Large intestine (tissue), 3 donors: ENCODE data around the gene LBHD2. TPM values are rescaled to one million over a fixed set of nuclear protein-coding genes. Genes with fewer than 3 reads are reported as not detected.
A peak's percentile ranks its signal among the peaks of the same experiment; 100 is the strongest.
"Not testable (repeated sequence)": the region's sequence is repeated elsewhere in the genome, so short reads cannot be mapped to it uniquely, and the experiment has no call there.

Experiments used
- DNase-seq, 2 donors: peaks; one replicate each; pipeline versions ENCODE4 v3.0.0 to v3.0.0-alpha.2; 2013
- H3K27ac ChIP-seq: one replicate; pipeline ENCODE4 v1.5.1; 2013; ENCODE audit warnings: low read length
- H3K27me3 ChIP-seq: 2 replicates; pipeline ENCODE4 v1.6.1; 2013; ENCODE audit warnings: low read length; ENCODE audit not compliant: control insufficient read depth, insufficient read depth
- H3K36me3 ChIP-seq: 2 replicates; pipeline ENCODE4 v1.6.1; 2013; ENCODE audit warnings: low read length; ENCODE audit not compliant: control insufficient read depth, insufficient read depth
- H3K4me1 ChIP-seq: one replicate; pipeline ENCODE4 v1.6.1; 2013; ENCODE audit warnings: low read length; ENCODE audit not compliant: control insufficient read depth, insufficient read depth
- H3K4me3 ChIP-seq: one replicate; pipeline ENCODE4 v1.5.1; 2013; ENCODE audit warnings: low read length
- H3K9me3 ChIP-seq: one replicate; pipeline ENCODE4 v1.6.1; 2013; ENCODE audit warnings: mild to moderate bottlenecking, low read depth, low read length, moderate library complexity; ENCODE audit not compliant: control insufficient read depth
- WGBS: methylation state at CpG from one replicate; pipeline ENCODE4 v1.1.5; 2013; ENCODE audit warnings: low lambda C conversion rate; ENCODE audit not compliant: insufficient coverage; 5-methylcytosine and 5-hydroxymethylcytosine counted together
- polyA plus RNA-seq: library from polyadenylated mRNA; unstranded; fragments of 120-200 nt; gene quantifications from one replicate; pipeline ENCODE4 v1.2.1, GENCODE V29; 2013

LBHD2 gene
- polyA plus RNA-seq, 1 donor: not detected

DNA sequence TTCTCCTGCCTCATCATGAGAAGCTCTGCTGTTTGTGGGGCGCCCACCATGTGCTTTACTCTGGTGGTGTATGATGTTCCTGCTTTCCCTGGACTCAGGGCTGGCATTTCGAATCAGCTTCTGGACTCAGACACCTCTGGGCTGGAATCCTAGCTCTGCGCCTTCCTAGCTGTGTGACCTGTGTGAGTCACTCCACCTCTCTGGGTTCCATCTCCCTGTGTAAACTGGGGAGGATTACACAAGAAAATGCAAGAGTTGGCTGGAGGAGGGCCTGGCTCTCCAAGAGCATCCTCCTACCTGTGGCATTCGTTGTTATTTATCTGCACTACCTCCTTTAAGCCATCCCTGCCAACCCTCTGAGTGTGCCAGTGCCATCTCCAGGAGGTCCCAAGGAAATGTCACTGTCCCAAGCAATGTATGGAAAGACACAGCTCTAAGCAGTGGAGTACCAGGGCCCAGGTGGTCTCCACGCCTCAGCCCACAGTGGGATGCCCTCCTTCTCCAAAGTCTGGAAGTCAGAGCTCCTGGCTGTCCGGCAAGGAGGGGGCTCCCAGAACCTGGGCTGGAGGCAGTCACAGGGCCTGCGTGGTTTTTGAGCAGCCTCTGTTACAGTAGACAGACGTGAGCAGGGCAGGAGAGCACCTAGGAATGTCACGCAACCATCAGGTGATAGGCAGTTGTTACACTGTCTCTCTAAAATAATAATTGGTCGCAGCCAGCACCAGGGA, 32.0 kb downstream of the LBHD2 start:
- no CpG with 5 or more reads among the region's 10 CpGs for WGBS
- Histone ChIP-seq H3K9me3 (peaks cover 3% of the 10 kb centered on the region), H3K36me3 (no peaks in the 10 kb centered on the region), H3K27me3 (no peaks in the 10 kb centered on the region), H3K27ac (no peak overlapping the region), H3K4me1 (peaks cover 11% of the 10 kb centered on the region), H3K4me3 (no peak overlapping the region)
- no peak for DNase-seq

DNA sequence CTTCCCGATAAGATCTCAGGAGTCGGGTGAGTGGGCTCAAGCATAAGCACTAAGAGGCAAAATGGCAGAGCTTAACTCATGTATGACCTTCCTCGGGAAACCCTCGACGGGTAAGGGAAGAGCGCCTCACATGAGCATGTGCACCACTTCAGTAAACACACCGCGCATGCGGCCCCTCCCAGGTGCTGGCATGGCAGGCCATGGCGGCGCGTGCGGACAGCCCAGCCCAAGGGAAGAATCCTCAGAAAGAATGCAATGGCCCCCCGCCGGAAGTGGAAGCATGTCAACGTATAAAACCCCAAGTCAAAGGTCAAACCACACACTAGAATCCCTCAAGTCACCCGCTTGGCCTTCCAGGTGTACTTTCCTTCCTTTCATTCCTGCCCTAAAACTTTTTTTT, 32.6 kb downstream of the LBHD2 start:
- WGBS: 80% methylated on average over 1 of the region's 17 CpGs
- H3K4me3 ChIP-seq: no peak overlapping the region
- no peak for DNase-seq
- H3K9me3 ChIP-seq: peaks cover 3% of the 10 kb centered on the region
- peaks cover 14% of the 10 kb centered on the region for H3K4me1 ChIP-seq
- no peaks in the 10 kb centered on the region for H3K36me3 ChIP-seq
- no peaks in the 10 kb centered on the region for H3K27me3 ChIP-seq
- H3K27ac ChIP-seq: no peak overlapping the region

DNA sequence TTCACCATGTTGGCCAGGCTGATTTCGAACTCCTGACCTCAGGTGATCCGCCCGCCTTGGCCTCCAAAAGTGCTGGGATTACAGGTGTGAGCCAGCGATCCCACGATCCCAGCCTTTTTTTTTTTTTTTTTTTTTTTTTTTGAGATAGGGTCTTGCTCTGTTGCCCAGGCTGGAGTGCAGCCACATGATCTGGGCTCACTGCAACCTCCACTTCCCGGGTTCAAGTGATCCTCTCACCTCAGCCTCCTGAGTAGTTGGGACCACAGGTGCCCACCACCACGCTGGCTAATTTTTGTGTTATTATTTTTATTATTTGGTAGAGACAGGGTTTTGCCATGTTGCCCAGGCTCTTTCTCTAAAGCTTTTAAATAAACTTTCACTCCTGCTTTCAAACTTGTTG, 33.5 kb downstream of the LBHD2 start:
- H3K9me3 ChIP-seq, DNase-seq, H3K4me3 ChIP-seq, H3K36me3 ChIP-seq, H3K27ac ChIP-seq, H3K27me3 ChIP-seq: not testable (repeated sequence)
- peaks cover 19% of the 10 kb centered on the region for H3K4me1 ChIP-seq
- no CpG with 5 or more reads among the region's 7 CpGs for WGBS

DNA sequence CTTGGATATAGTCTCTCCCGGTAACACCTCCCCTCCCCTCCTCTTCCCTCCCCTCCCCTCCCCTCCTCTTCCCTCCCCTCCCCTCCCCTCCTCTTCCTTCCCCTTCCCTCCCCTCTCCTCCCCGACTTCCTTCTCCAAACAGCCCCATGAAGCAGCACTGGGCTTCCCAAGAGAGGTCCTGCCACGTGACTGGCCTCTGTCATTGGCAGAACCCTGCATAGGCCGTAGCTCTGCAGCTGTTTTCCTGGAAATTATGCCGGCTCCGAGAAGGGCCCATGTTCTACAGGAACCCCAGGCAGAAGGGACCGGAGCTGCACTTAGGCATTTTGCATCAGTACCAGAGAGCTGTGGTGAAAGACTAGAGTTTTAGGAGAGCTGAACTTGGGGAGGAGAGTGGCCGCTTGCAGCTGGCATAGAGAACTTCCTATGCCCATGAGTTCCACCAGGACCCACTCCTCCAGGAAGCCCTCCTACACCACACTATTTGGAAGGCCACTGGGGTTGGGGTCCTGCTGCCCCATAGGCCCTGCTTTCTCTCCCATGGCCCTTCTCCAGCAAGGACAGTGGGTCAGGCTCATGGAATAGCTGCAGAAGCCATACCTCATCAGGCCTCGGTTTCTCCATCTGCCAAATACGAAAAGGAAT, 34.1 kb downstream of the LBHD2 start:
- Histone ChIP-seq H3K27ac (no peak overlapping the region), H3K36me3 (no peaks in the 10 kb centered on the region), H3K9me3 (peaks cover 7% of the 10 kb centered on the region), H3K27me3 (peaks cover 13% of the 10 kb centered on the region), H3K4me1 (peaks cover 22% of the 10 kb centered on the region), H3K4me3 (no peak overlapping the region)
- no CpG with 5 or more reads among the region's 10 CpGs for WGBS
- DNase-seq: peak in 1 of 2 donors; percentile 53

DNA sequence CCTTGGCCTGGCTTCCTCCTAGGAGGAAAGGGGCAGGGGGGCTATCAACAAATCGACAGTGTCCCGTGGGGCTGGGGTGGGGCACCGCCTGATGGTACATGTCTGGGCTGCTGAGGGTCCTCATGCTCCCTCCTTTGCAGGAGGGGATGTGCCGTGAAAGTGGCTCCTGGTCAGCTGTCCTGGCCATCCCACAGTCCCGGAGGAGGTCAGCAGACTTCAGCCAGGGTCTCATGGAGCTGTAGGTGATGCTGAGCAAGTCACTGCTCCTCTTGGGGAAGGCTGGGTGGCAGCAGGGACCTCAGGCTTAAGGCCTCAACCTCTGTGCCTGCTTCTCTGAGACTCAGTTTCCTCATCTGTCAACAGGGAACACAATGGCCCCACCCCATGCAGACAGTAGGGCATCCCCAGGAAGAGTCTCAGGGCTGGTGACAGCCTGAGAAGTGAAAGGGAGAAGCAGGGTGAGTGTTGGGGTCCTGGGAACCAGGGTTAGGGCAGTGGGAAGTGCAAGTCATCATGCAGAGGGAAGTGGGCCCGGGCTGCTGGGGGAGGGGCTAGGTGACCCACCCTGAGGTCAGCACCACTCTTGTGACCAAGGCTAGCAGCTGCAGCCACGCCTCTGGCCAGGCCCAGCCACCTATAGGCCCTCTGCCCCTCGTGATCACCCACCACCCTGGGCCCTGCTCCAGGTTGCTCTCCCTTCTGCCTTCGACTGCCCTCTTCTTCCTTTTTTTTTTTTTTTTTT, 34.8 kb downstream of the LBHD2 start:
- DNase-seq: no peak
- peaks cover 7% of the 10 kb centered on the region for H3K9me3 ChIP-seq
- H3K27ac ChIP-seq: no peak overlapping the region
- peaks cover 19% of the 10 kb centered on the region for H3K27me3 ChIP-seq
- H3K36me3 ChIP-seq: no peaks in the 10 kb centered on the region
- H3K4me3 ChIP-seq: no peak overlapping the region
- WGBS: no CpG with 5 or more reads among the region's 9 CpGs
- H3K4me1 ChIP-seq: peaks cover 22% of the 10 kb centered on the region

DNA sequence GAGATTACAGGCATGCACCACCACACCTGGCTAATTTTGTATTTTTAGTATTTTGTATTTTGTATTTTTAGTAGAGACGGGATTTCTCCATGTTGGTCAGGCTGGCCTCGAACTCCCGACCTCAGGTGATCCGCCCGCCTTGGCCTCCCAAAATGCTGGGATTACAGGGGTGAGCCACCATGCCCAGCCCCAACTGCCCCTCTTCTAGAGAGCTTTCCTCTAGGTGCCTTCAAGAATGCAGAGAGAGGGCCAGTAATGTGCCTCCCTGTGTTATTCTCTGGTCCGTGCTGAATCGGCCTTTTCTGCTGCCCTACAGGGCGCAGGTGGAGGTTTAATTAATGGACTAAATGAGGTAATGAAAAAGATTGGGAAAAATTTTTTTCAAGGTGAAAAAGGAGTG, 35.5 kb downstream of the LBHD2 start:
- H3K36me3 ChIP-seq, H3K4me3 ChIP-seq, H3K9me3 ChIP-seq, DNase-seq, H3K27ac ChIP-seq: not testable (repeated sequence)
- H3K4me1 ChIP-seq: peaks cover 22% of the 10 kb centered on the region
- 92% methylated on average over 2 of the region's 8 CpGs for WGBS
- peaks cover 26% of the 10 kb centered on the region for H3K27me3 ChIP-seq

DNA sequence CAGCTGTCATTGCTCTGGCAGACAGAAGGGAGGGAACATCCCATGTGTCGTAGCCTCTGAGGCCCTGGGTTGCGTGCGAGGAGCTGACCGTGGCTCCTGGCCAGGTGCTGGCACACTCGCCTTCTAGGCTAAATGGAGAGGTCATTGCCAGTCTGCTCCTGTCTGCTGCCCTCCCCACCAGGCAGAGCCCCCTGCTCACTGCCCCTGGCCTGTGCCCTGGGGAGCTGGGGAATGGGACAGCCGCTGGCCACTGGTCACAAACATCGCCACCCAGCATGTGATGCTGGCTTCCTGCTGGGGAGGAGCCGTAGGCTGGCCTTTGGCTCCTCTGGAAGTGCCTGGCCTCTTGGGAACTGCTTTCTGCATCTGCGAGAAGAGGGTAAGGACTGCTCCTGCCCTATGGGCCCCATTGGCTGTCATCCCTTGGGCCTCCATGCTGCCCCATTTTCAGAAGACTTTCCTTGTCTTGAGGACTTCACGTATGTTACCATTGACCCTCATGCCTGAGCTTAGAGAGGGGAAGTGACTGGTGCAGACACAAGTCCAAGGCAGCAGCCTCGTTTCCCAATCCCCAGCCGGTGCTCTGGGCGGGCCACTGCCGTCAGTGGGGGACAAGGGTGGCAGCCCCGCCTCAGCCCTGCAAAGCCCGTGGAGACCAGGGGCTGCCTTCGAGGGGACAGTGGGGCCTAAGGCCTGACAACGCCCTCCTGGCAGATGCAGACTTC, 37.3 kb downstream of the LBHD2 start:
- no CpG with 5 or more reads among the region's 18 CpGs for WGBS
- Histone ChIP-seq H3K9me3 (peaks cover 7% of the 10 kb centered on the region), H3K4me3 (no peak overlapping the region), H3K4me1 (peaks cover 23% of the 10 kb centered on the region), H3K36me3 (no peaks in the 10 kb centered on the region), H3K27ac (peak overlapping the region; percentile 4), H3K27me3 (peaks cover 43% of the 10 kb centered on the region)
- peak in 1 of 2 donors; percentile 73 for DNase-seq

DNA sequence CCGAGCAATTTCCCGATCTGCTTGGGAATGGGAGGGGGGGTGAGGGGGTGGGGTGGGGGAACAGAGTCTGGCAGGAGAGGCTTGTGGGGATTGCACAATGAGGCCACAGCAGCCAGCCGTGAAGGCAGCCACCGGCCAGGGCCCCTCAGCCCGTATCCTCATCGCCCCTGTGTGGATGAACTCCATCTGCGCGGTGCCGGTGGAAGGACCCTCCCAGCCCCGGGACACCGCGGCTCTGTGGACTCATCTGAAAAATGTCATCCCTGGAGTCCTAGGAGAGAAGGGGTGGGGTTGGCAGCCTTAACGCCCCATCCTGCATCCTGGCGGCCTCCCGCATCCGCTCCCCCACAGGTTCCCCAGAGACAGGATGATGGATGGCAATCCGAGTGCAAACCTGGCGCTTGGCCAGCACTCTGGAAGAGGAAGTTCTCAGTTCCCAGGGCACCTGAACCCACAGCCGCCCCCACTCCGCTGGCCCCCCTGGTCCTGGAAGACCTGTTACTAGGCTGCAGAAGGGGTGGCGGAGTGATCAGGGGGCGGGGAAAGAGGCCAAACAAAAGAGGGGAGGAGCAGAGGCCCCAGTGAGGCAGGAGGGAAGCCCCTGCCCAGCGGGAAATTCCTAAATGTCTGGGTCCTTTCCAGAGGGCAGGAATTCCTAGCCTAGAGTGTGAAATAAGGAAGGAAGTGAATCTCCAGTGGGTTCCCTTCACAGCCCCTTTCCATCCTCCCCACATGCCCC, 38.0 kb downstream of the LBHD2 start:
- Histone ChIP-seq H3K27ac (peak overlapping the region; percentile 52), H3K4me1 (peaks cover 28% of the 10 kb centered on the region), H3K4me3 (no peak overlapping the region), H3K9me3 (peaks cover 4% of the 10 kb centered on the region), H3K27me3 (peaks cover 47% of the 10 kb centered on the region), H3K36me3 (no peaks in the 10 kb centered on the region)
- no CpG with 5 or more reads among the region's 23 CpGs for WGBS
- DNase-seq: peak; percentile 75 to 87

DNA sequence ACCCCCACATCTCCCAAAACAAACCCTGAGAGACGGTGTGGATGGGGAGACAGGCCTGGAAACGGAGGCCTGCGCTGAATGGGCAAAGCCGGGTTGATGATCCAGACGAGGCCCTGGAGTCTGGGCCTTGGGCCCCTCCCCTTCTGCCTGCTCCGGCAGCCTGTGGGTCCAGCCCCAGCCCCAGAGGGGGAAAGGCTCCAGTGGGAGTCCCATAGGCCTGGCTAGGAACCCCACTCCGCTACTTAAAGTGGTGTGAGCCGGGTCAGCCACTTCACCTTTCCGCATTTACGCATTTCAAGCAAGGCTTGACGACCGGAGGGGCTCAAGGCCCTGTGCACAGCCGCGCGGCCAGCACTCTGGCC, 38.6 kb downstream of the LBHD2 start:
- Histone ChIP-seq H3K9me3 (peaks cover 7% of the 10 kb centered on the region), H3K4me1 (peaks cover 31% of the 10 kb centered on the region), H3K36me3 (no peaks in the 10 kb centered on the region), H3K4me3 (no peak overlapping the region), H3K27me3 (peaks cover 47% of the 10 kb centered on the region), H3K27ac (peak overlapping the region; percentile 52)
- no peak for DNase-seq
- no CpG with 5 or more reads among the region's 15 CpGs for WGBS
